ENCODE measurements around the gene ZNF880. TPM values are rescaled to one million over a fixed set of nuclear protein-coding genes. Genes with fewer than 3 reads are reported as not detected.

Gene ZNF880
- total RNA-seq, 2 experiments from 2014 or later: 12.5 to 14.0 TPM

Other genes with a start within 250 kb of the ZNF880 start
- gene ZNF616, start 230.0 kb upstream of the ZNF880 start, total RNA-seq: 10 to 100 TPM; 10.2 to 10.8 TPM
- 1 to 10 TPM; 7.2 to 9.4 TPM for gene ZNF836, start 198.3 kb upstream of the ZNF880 start, total RNA-seq
- gene PPP2R1A, start 179.9 kb upstream of the ZNF880 start, total RNA-seq: 100 to 1,000 TPM; 231 to 236 TPM
- gene ZNF766, start 100.3 kb upstream of the ZNF880 start, total RNA-seq: 10 to 100 TPM; 18.5 to 21.8 TPM
- gene ZNF480, start 72.8 kb upstream of the ZNF880 start, total RNA-seq: 1 to 10 TPM; 4.7 to 5.2 TPM
- 1 to 10 TPM in 1 of 2 experiments, under 1 TPM in 1; 0.82 to 1.2 TPM for gene ZNF610, start 33.7 kb upstream of the ZNF880 start, total RNA-seq
- gene ZNF528, start 27.9 kb downstream of the ZNF880 start, total RNA-seq: 1 to 10 TPM; 7.4 TPM
- not detected for gene ZNF534, start 59.2 kb downstream of the ZNF880 start, total RNA-seq
- under 1 TPM; 0.48 to 0.73 TPM for gene ZNF578, start 83.6 kb downstream of the ZNF880 start, total RNA-seq
- gene ZNF808, start 157.7 kb downstream of the ZNF880 start, total RNA-seq: 10 to 100 TPM; 24.9 to 27.5 TPM
- gene ZNF701, start 200.4 kb downstream of the ZNF880 start, total RNA-seq: 10 to 100 TPM; 15.8 to 16.4 TPM